Liver (tissue), 9 donors: ENCODE measurements around the gene SLC6A16. TPM values are rescaled to one million over a fixed set of nuclear protein-coding genes. Genes with fewer than 3 reads are reported as not detected.

Source experiments
- DNase-seq: peaks from one replicate; pipeline ENCODE4 v3.0.0-alpha.2; 2017; ENCODE audit warnings: low spot score
- H3K27ac ChIP-seq, 2 donors: one replicate each; pipeline ENCODE4 v1.7.0; 2013; ENCODE audit warnings: inconsistent platforms in 2 of 2, low read length in 2 of 2, control low read depth in 1 of 2, low read depth in 1 of 2, mild to moderate bottlenecking in 1 of 2
- H3K27me3 ChIP-seq, 4 donors: one replicate each; pipeline versions ENCODE4 v1.6.1 to v1.7.0; 2013; ENCODE audit warnings: low read length in 3 of 4, inconsistent platforms in 1 of 4, mild to moderate bottlenecking in 1 of 4, moderate library complexity in 1 of 4; ENCODE audit not compliant: control insufficient read depth in 4 of 4, insufficient read depth in 4 of 4
- H3K36me3 ChIP-seq, 4 donors: one replicate each; pipeline versions ENCODE4 v1.6.1 to v1.7.0; 2013; ENCODE audit warnings: low read length in 3 of 4, mild to moderate bottlenecking in 3 of 4, low read depth in 1 of 4, moderate library complexity in 1 of 4; ENCODE audit not compliant: control insufficient read depth in 4 of 4, insufficient read depth in 3 of 4
- H3K4me1 ChIP-seq, 4 donors: one replicate each; pipeline versions ENCODE4 v1.6.1 to v1.7.0; 2013; ENCODE audit warnings: low read length in 3 of 4, mild to moderate bottlenecking in 3 of 4, moderate library complexity in 1 of 4; ENCODE audit not compliant: control insufficient read depth in 4 of 4, insufficient read depth in 4 of 4
- H3K4me3 ChIP-seq, 3 donors: one replicate each; pipeline versions ENCODE4 v1.6.1 to v1.7.0; 2013; ENCODE audit warnings: low read length in 3 of 3, control low read depth in 1 of 3, low read depth in 1 of 3, mild to moderate bottlenecking in 1 of 3
- H3K9ac ChIP-seq, 2 donors: one replicate each; pipeline ENCODE4 v1.7.0; 2013; ENCODE audit warnings: low read length in 2 of 2, mild to moderate bottlenecking in 2 of 2, moderate library complexity in 2 of 2, control low read depth in 1 of 2, low read depth in 1 of 2
- H3K9me3 ChIP-seq, 4 donors: one replicate each; pipeline versions ENCODE4 v1.6.1 to v1.7.0; 2013; ENCODE audit warnings: low read length in 3 of 4; ENCODE audit not compliant: control insufficient read depth in 4 of 4
- ATF3 ChIP-seq: IDR thresholded peaks from 2 replicates; pipeline ENCODE4 v1.6.1; 2016; ENCODE audit warnings: antibody characterized with exemption
- CTCF ChIP-seq: fragments of 150-350 bp; IDR thresholded peaks from 2 replicates; pipeline ENCODE4 v1.5.1; 2017; ENCODE audit warnings: improper control_type of control experiment, low read depth, low read length; ENCODE audit not compliant: missing input control
- EGR1 ChIP-seq, 2 donors: IDR thresholded peaks; 2 replicates each; pipeline ENCODE4 v1.6.1; 2016 to 2018; ENCODE audit warnings: antibody characterized with exemption in 2 of 2, low read depth in 2 of 2
- FOXA2 ChIP-seq: IDR thresholded peaks from 2 replicates; pipeline ENCODE4 v1.6.1; 2016; ENCODE audit warnings: antibody characterized with exemption
- JUND ChIP-seq, 2 donors: IDR thresholded peaks; 2 replicates each; pipeline ENCODE4 v1.6.1; 2016; ENCODE audit warnings: antibody characterized with exemption in 2 of 2
- MAX ChIP-seq: IDR thresholded peaks from 2 replicates; pipeline ENCODE4 v1.6.1; 2016; ENCODE audit warnings: antibody characterized with exemption
- NR2F2 ChIP-seq: IDR thresholded peaks from 2 replicates; pipeline ENCODE4 v1.6.1; 2016; ENCODE audit warnings: antibody characterized with exemption
- RAD21 ChIP-seq, 2 donors: IDR thresholded peaks; 2 replicates each; pipeline ENCODE4 v1.6.1; 2016; ENCODE audit warnings: antibody characterized with exemption in 2 of 2, mild to moderate bottlenecking in 2 of 2
- RXRA ChIP-seq, 2 donors: IDR thresholded peaks; 2 replicates each; pipeline ENCODE4 v1.6.1; 2017 to 2018; ENCODE audit warnings: antibody characterized with exemption in 2 of 2, mild to moderate bottlenecking in 1 of 2
- TAF1 ChIP-seq: conservative IDR thresholded peaks from 2 replicates; pipeline ENCODE4 v1.6.1; 2016; ENCODE audit warnings: antibody characterized with exemption, mild to moderate bottlenecking
- WGBS: extraction: QIAGEN DNeasy Blood & Tissue Kit; methylation state at CpG from one replicate; pipeline ENCODE4 v1.1.7; 2013; 5-methylcytosine and 5-hydroxymethylcytosine counted together
- polyA plus RNA-seq, 2 donors: library from polyadenylated mRNA; stranded (reverse) in 1 of 2; unstranded in 1 of 2; fragments of 200-250 nt in 1 of 2; fragments of >200 nt in 1 of 2; fragmentation: Nextera tagmentation in 1 of 2; extraction: Ambion mirVana in 1 of 2; gene quantifications; one replicate each; pipeline versions ENCODE4 v1.2.1 to v1.2.3, GENCODE V29; 2013 to 2015
- total RNA-seq, 2 donors: library from RNA; depleted of rRNA; stranded (reverse); fragments of >200 nt; gene quantifications; one replicate each; pipeline ENCODE4 v1.2.3, GENCODE V29; 2014
- TF ChIP-seq, protein P1 (sequence below): IDR thresholded peaks from 2 replicates; pipeline ENCODE4 v1.6.1; 2016; ENCODE audit warnings: antibody characterized with exemption
- TF ChIP-seq, protein P2 (sequence below): IDR thresholded peaks from 2 replicates; pipeline ENCODE4 v1.6.1; 2016; ENCODE audit warnings: antibody characterized with exemption, mild to moderate bottlenecking
- donor health status: healthy.
- donor health status: healthy.
- donor health status: healthy.
- donor health status: healthy.
- donor health status: healthy.

SLC6A16 gene
- total and polyA plus RNA-seq, 4 donors: 0.19 to 2.7 (median 1.5) TPM

DNA sequence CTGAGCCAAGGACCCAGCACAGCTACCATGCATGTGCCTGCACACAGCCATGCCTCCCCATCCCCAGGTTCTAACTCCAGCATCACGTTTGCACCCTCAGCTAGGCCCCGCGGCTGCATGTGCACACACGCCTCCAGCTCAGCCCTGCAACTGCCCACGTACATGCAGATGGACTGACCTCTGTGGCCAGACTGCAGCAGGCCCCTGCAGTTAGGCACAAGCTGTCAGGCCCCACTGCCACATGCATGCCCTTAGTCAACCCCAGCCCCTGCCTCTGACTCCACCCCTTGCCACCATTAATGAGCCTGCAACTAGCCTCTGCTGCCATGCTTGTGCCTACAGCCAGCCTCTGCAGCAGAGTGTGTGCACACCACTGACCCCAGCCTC lies 23.1 kb downstream of the SLC6A16 start:
- WGBS: 94% methylated on average over 5 of the region's 5 CpGs
- DNase-seq: no peak

More for the DNA sequence above, 23.1 kb downstream of the SLC6A16 start:
- Histone ChIP-seq H3K27me3 (no peaks in the 10 kb centered on the region), H3K4me1 (no peaks in the 10 kb centered on the region), H3K9ac (no peak overlapping the region), H3K9me3 (peaks cover 0 to 1% (median 0%) of the 10 kb centered on the region in 4 donors), H3K36me3 (no peaks in the 10 kb centered on the region), H3K4me3 (no peak overlapping the region), H3K27ac (no peak overlapping the region)
- no peak for TF ChIP-seq CTCF
- no peak for TF ChIP-seq EGR1 (IDR thresholded peaks at IDR 0.05; ENCODE audit: low read depth in 2 of 2)
- no peak for TF ChIP-seq NR2F2
- TF ChIP-seq TAF1: no peak
- TF ChIP-seq MAX: no peak
- no peak for TF ChIP-seq JUND (IDR thresholded peaks at IDR 0.05)
- TF ChIP-seq, protein P1, sequence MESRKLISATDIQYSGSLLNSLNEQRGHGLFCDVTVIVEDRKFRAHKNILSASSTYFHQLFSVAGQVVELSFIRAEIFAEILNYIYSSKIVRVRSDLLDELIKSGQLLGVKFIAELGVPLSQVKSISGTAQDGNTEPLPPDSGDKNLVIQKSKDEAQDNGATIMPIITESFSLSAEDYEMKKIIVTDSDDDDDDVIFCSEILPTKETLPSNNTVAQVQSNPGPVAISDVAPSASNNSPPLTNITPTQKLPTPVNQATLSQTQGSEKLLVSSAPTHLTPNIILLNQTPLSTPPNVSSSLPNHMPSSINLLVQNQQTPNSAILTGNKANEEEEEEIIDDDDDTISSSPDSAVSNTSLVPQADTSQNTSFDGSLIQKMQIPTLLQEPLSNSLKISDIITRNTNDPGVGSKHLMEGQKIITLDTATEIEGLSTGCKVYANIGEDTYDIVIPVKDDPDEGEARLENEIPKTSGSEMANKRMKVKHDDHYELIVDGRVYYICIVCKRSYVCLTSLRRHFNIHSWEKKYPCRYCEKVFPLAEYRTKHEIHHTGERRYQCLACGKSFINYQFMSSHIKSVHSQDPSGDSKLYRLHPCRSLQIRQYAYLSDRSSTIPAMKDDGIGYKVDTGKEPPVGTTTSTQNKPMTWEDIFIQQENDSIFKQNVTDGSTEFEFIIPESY: no peak
- no peak for TF ChIP-seq FOXA2
- TF ChIP-seq ATF3: no peak
- TF ChIP-seq, protein P2, sequence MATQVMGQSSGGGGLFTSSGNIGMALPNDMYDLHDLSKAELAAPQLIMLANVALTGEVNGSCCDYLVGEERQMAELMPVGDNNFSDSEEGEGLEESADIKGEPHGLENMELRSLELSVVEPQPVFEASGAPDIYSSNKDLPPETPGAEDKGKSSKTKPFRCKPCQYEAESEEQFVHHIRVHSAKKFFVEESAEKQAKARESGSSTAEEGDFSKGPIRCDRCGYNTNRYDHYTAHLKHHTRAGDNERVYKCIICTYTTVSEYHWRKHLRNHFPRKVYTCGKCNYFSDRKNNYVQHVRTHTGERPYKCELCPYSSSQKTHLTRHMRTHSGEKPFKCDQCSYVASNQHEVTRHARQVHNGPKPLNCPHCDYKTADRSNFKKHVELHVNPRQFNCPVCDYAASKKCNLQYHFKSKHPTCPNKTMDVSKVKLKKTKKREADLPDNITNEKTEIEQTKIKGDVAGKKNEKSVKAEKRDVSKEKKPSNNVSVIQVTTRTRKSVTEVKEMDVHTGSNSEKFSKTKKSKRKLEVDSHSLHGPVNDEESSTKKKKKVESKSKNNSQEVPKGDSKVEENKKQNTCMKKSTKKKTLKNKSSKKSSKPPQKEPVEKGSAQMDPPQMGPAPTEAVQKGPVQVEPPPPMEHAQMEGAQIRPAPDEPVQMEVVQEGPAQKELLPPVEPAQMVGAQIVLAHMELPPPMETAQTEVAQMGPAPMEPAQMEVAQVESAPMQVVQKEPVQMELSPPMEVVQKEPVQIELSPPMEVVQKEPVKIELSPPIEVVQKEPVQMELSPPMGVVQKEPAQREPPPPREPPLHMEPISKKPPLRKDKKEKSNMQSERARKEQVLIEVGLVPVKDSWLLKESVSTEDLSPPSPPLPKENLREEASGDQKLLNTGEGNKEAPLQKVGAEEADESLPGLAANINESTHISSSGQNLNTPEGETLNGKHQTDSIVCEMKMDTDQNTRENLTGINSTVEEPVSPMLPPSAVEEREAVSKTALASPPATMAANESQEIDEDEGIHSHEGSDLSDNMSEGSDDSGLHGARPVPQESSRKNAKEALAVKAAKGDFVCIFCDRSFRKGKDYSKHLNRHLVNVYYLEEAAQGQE: no peak
- no peak for TF ChIP-seq RXRA (IDR thresholded peaks at IDR 0.05)
- TF ChIP-seq RAD21 (IDR thresholded peaks at IDR 0.05): no peak
